BE2C (cell line): ENCODE results near the gene DEF6.

Experiments
- DNase-seq: peaks from one replicate; pipeline ENCODE4 v3.0.0-alpha.2; 2020
- H3K27me3 ChIP-seq: fragments of 250-450 bp; sonication (Bioruptor Pico); 2 replicates; pipeline ENCODE4 v1.5.1; 2020; ENCODE audit warnings: mild to moderate bottlenecking
- H3K36me3 ChIP-seq: fragments of 250-450 bp; sonication (Bioruptor Pico); 2 replicates; pipeline ENCODE4 v1.5.1; 2020; ENCODE audit warnings: mild to moderate bottlenecking
- H3K4me1 ChIP-seq: fragments of 250-450 bp; sonication (Bioruptor Pico); 2 replicates; pipeline ENCODE4 v1.5.1; 2020
- H3K4me3 ChIP-seq: 2 replicates; pipeline ENCODE4 v1.5.1; 2011; ENCODE audit warnings: low read depth, low read length
- H3K9me3 ChIP-seq: fragments of 250-450 bp; sonication (Bioruptor Pico); 2 replicates; pipeline ENCODE4 v1.5.1; 2020
- TF ChIP-seq, protein P1 (sequence below): IDR thresholded peaks from 2 replicates; pipeline ENCODE4 v1.5.1; 2012; ENCODE audit warnings: mild to moderate bottlenecking, low read depth, low read length

The DEF6 gene

DNA sequence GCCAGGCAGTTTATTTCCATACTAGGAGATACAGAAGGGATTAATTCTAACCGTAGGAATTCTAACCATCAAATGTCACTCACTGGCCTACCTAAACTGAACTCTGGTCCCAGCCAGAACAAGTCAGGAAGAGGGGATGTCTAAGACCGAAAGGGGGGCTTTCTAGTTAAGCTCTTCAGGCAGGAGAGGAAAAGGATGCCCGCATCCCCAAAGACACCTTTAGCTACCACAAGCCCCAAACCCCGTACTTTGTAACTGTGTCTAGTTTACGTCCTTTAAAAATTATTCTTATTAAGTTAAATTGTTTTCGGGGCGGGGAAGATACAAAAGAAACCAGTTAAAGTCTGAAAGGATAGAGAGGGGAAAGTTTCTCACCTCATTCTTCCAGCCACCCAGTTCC lies 39.3 kb upstream of the DEF6 start:
- H3K27me3 ChIP-seq = no peaks in the 10 kb centered on the region
- peak overlapping the region; percentile 95 for H3K4me3 ChIP-seq
- TF ChIP-seq, protein P1, sequence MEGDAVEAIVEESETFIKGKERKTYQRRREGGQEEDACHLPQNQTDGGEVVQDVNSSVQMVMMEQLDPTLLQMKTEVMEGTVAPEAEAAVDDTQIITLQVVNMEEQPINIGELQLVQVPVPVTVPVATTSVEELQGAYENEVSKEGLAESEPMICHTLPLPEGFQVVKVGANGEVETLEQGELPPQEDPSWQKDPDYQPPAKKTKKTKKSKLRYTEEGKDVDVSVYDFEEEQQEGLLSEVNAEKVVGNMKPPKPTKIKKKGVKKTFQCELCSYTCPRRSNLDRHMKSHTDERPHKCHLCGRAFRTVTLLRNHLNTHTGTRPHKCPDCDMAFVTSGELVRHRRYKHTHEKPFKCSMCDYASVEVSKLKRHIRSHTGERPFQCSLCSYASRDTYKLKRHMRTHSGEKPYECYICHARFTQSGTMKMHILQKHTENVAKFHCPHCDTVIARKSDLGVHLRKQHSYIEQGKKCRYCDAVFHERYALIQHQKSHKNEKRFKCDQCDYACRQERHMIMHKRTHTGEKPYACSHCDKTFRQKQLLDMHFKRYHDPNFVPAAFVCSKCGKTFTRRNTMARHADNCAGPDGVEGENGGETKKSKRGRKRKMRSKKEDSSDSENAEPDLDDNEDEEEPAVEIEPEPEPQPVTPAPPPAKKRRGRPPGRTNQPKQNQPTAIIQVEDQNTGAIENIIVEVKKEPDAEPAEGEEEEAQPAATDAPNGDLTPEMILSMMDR = no peak
- DNase-seq = no peak
- H3K4me1 ChIP-seq = no peaks in the 10 kb centered on the region
- H3K9me3 ChIP-seq = no peaks in the 10 kb centered on the region
- H3K36me3 ChIP-seq = no peaks in the 10 kb centered on the region

DNA sequence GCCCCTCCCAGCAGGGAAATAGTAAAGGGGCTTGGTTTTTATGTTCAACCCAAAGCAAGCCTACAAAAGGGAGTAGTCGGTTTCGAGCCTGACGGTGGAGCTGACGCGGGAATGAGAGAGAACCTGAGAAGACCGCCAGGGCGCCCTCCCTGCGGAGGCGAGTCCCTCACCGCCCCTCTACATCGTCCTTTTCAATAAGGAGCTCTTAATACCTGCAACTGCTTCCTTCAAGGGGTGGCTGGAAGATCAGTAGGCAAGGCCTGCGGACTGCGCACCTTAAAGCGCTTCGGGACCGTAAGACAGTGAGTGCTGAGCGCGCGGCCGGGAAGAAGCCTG lies 38.8 kb upstream of the DEF6 start:
- no peaks in the 10 kb centered on the region for H3K9me3 ChIP-seq
- no peaks in the 10 kb centered on the region for H3K27me3 ChIP-seq
- H3K36me3 ChIP-seq = no peaks in the 10 kb centered on the region
- peak overlapping the region; percentile 95 for H3K4me3 ChIP-seq
- peak; percentile 61 for DNase-seq
- TF ChIP-seq, protein P1 = peak; percentile 33
- no peaks in the 10 kb centered on the region for H3K4me1 ChIP-seq

DNA sequence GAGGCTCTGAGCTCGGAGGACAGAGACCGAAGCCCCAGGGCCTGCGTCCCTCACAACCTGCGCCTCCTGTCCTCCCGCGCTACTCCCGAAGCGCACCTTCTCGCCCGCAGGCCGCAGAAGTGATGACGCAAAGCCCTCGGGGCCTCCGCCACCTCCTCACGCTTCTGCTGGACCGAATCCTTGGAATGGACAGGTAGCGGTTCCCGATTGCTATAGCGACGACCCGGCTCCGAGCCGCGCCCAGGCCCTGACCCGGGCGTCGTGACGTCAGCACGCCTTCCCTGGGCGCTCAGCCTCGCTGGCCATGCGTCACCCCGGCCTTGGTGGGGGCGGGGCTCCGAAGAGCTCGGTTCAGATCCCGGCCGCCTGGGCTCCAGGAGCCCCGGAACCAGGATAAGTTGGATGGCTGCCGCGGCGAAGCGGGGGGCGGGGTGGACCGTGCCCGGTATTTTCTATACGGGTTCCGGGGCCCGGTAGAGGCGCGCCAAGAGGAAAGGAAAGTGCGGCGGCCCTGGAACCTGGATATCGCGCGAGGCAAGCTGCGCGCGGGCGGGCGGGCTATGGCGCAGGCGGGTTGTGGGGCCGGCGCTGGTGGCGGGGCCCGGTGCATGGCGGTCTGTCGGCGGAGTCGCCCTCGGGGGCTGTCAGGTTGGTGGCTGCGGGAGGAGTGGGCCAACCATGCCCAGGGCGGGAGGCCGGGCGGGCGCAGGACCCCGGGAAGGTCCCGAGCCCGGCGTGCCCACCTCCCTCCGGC lies 38.2 kb upstream of the DEF6 start, which contains the start of gene ZNF76:
Gene ZNF76, plus strand, starts transcription at position 542 of the 754 bp plus-strand sequence. CDS start 21,417 bp downstream, outside the sequence.
- H3K4me3 ChIP-seq = peak within 1 kb of the TSS; percentile 95
- H3K27me3 ChIP-seq = no peaks in the 10 kb centered on the region
- no peaks in the 10 kb centered on the region for H3K36me3 ChIP-seq
- peak; percentile 99 for DNase-seq
- H3K4me1 ChIP-seq = no peaks in the 10 kb centered on the region
- H3K9me3 ChIP-seq = no peaks in the 10 kb centered on the region
- TF ChIP-seq, protein P1 = no peak

DNA sequence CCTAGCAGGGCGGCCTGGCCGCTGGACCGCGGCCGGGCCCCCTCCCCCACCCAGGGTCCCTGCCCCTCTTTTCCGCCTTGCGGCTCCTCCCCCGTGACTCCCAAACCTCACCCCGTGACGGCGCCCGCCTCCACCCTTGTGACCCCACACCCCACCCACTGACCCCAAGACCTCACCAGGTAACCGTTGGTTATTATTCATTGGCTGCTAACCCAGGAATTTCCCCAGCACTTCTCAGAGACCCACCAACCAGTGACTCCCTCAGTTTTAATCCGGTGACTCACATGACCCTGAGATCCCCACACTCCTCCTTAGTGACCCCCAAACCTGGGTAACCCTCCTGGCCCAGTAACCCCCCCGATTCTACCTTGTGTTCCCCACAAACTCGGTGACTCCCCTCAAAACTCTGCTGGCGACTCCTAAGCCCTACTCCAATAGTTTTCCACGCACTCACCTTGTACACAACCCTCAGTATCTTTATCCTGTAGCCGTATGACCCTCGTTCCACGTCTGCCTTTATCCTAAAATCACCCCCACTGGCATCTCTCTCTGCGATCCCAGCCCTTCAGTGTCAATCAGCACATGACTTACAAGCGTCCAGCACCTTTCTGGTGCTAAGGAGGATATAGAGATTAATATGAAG lies 37.5 kb upstream of the DEF6 start:
- no peaks in the 10 kb centered on the region for H3K36me3 ChIP-seq
- no peaks in the 10 kb centered on the region for H3K27me3 ChIP-seq
- no peaks in the 10 kb centered on the region for H3K9me3 ChIP-seq
- no peak for DNase-seq
- peak overlapping the region; percentile 95 for H3K4me3 ChIP-seq
- TF ChIP-seq, protein P1 = no peak
- H3K4me1 ChIP-seq = no peaks in the 10 kb centered on the region

DNA sequence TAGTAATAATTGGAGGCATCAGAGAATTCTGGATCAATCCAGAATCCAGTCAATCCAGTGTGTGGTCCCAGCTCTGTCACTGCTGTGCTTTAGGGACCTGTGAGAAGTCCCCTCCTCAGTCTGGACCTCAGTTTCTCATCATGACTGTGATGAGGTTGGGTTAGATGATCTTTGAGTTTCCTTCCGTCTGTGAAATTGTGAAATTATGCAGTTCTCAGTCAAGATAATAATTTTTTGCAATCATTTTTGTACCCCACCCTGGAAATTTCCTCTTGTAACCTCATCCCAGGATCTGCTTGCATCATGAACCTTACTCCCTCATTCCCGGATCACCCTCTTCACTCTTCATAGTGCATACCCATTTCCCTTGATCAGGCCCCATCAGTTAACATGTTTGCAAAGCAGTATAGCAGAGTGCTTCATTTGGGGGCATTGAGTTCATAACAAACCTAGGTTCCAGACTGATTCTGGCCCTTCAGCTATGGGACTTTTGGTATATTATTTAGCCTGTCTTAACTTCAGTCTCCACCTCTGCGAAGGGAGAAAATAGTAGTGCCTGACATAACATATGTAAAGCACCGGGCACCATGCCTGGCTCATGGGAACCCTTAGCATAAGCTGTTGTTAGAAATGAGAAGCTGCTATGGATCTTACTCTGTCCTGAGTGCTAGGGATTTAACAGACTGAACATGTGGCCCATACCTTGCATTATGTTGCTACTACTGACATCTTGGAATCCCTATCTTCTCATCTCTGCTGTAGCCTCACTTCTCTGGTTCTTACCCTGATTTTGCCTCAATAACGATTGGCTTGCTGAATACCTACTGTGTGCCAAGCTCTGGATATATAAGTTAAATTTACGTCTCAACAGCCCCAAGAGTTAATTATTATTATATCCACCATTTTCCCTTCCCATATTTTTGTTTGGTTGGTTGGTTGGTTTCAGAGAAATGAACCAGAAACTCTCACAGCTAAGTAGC lies 36.7 kb upstream of the DEF6 start:
- peak overlapping the region; percentile 95 for H3K4me3 ChIP-seq
- TF ChIP-seq, protein P1 = no peak
- H3K36me3 ChIP-seq = no peaks in the 10 kb centered on the region
- no peaks in the 10 kb centered on the region for H3K27me3 ChIP-seq
- no peaks in the 10 kb centered on the region for H3K4me1 ChIP-seq
- no peaks in the 10 kb centered on the region for H3K9me3 ChIP-seq
- DNase-seq = no peak
